ENCODE data around the gene STIL. TPM values are rescaled to one million over a fixed set of nuclear protein-coding genes. Genes with fewer than 3 reads are reported as not detected.

Gene STIL
- polyA plus RNA-seq, 1 donor (not counting 4 experiments of a cell fraction or from before 2014, with no cell fraction given) = 10.5 TPM

DNA sequence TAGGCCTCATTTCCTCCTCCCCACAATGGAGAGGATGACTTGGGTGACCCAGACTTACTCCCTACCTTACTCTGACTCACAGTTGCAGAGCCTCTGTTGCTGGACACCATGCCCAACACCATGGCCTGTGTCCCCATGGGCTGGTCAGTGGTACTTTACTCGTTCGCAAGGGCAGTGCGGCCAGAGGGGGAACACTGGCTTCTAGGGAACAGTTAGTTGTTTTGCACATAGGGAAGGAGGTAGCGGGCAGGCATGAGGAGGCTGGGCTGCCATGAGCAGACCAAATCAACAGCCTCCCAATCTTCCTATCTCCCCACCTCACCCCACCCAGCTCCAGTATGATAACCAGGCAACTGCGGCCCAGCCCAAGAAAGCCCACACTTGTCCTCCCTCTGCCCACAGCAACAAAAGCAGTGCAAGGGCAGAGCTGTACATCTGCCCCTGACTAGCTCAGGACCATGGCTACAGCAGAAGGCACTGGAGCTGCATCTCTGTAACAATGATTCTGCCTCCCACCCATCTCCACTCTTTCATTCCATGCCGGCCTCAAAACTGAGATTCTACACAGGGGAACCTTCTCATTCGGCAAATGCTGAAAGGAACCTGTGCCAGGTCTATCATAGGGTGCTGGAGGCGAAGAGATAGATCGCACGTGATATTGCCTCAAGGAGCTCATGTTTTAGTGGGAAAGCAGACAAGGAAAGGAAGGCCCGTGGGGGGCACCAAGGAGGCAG, 100.5 kb downstream of the STIL start:
- no peaks in the 10 kb centered on the region for H3K79me2 ChIP-seq (ENCODE audit: control insufficient read depth, insufficient read depth, low read length)
- no peak overlapping the region for H2AFZ ChIP-seq (ENCODE audit: control insufficient read depth, low read length)
- H3K27me3 ChIP-seq (ENCODE audit: control insufficient read depth, extremely low read depth, insufficient read depth, low read length) = no peaks in the 10 kb centered on the region
- H3K4me2 ChIP-seq (ENCODE audit: control insufficient read depth, extremely low read depth, insufficient read depth, low read depth, low read length) = no peak overlapping the region
- H3K36me3 ChIP-seq (ENCODE audit: control insufficient read depth in 2 of 2, extremely low read depth in 1 of 2, insufficient read depth in 2 of 2, low read length in 2 of 2) = no peaks in the 10 kb centered on the region
- dilution Hi-C loops (cut with MboI; ENCODE audit: extremely low pct_ligation_motif_present, low sequenced_read_pairs) = no loop called here
- DNase-seq (ENCODE audit: low read depth, low spot score) (no peak), FAIRE-seq (no peak)
- TF ChIP-seq, protein P1, sequence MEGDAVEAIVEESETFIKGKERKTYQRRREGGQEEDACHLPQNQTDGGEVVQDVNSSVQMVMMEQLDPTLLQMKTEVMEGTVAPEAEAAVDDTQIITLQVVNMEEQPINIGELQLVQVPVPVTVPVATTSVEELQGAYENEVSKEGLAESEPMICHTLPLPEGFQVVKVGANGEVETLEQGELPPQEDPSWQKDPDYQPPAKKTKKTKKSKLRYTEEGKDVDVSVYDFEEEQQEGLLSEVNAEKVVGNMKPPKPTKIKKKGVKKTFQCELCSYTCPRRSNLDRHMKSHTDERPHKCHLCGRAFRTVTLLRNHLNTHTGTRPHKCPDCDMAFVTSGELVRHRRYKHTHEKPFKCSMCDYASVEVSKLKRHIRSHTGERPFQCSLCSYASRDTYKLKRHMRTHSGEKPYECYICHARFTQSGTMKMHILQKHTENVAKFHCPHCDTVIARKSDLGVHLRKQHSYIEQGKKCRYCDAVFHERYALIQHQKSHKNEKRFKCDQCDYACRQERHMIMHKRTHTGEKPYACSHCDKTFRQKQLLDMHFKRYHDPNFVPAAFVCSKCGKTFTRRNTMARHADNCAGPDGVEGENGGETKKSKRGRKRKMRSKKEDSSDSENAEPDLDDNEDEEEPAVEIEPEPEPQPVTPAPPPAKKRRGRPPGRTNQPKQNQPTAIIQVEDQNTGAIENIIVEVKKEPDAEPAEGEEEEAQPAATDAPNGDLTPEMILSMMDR (optimal IDR thresholded peaks at IDR 0.05 in 1 of 3, IDR thresholded peaks at IDR 0.05 in 1 of 3, conservative IDR thresholded peaks at IDR 0.05 in 1 of 3; ENCODE audit: extremely low read depth in 1 of 3, insufficient read depth in 2 of 3, low read length in 3 of 3) = no peak
- no peak for TF ChIP-seq EZH2 (IDR thresholded peaks at IDR 0.05; ENCODE audit: low read length)
- H3K27ac ChIP-seq (ENCODE audit: control insufficient read depth, insufficient read depth, low read length) = no peak overlapping the region
- no peaks in the 10 kb centered on the region for H3K9me1 ChIP-seq (ENCODE audit: control insufficient read depth, extremely low read depth, insufficient read depth, low read length)
- H3K9ac ChIP-seq (ENCODE audit: control insufficient read depth, extremely low read depth, insufficient read depth, low read length) = no peak overlapping the region
- H4K20me1 ChIP-seq (ENCODE audit: control insufficient read depth, extremely low read depth, insufficient read depth, low read length) = no peaks in the 10 kb centered on the region
- H3K4me1 ChIP-seq (ENCODE audit: control insufficient read depth, extremely low read depth, insufficient read depth, low read length) = peaks cover 5% of the 10 kb centered on the region
- H3K4me3 ChIP-seq (ENCODE audit: control insufficient read depth in 2 of 3, extremely low read depth in 1 of 3, insufficient read depth in 2 of 3, low read depth in 1 of 3, low read length in 3 of 3) = no peak overlapping the region
- no peaks in the 10 kb centered on the region for H3K9me3 ChIP-seq (ENCODE audit: control insufficient read depth, low read depth, low read length)

- Histone ChIP-seq H3K79me2 (ENCODE audit: control insufficient read depth, insufficient read depth, low read length) (no peaks in the 10 kb centered on the region), H3K27me3 (ENCODE audit: control insufficient read depth, extremely low read depth, insufficient read depth, low read length) (no peaks in the 10 kb centered on the region), H3K4me1 (ENCODE audit: control insufficient read depth, extremely low read depth, insufficient read depth, low read length) (peaks cover 6% of the 10 kb centered on the region), H4K20me1 (ENCODE audit: control insufficient read depth, extremely low read depth, insufficient read depth, low read length) (no peaks in the 10 kb centered on the region), H3K9me1 (ENCODE audit: control insufficient read depth, extremely low read depth, insufficient read depth, low read length) (no peaks in the 10 kb centered on the region), H2AFZ (ENCODE audit: control insufficient read depth, low read length) (no peak overlapping the region), H3K4me2 (ENCODE audit: control insufficient read depth, extremely low read depth, insufficient read depth, low read depth, low read length) (no peak overlapping the region), H3K4me3 (ENCODE audit: control insufficient read depth in 2 of 3, extremely low read depth in 1 of 3, insufficient read depth in 2 of 3, low read depth in 1 of 3, low read length in 3 of 3) (no peak overlapping the region), H3K9me3 (ENCODE audit: control insufficient read depth, low read depth, low read length) (no peaks in the 10 kb centered on the region), H3K9ac (ENCODE audit: control insufficient read depth, extremely low read depth, insufficient read depth, low read length) (no peak overlapping the region), H3K36me3 (ENCODE audit: control insufficient read depth in 2 of 2, extremely low read depth in 1 of 2, insufficient read depth in 2 of 2, low read length in 2 of 2) (no peaks in the 10 kb centered on the region), H3K27ac (ENCODE audit: control insufficient read depth, insufficient read depth, low read length) (no peak overlapping the region)
- FAIRE-seq (no peak), DNase-seq (ENCODE audit: low read depth, low spot score) (no peak)
- no peak for TF ChIP-seq EZH2 (IDR thresholded peaks at IDR 0.05; ENCODE audit: low read length)
- TF ChIP-seq, protein P1 (optimal IDR thresholded peaks at IDR 0.05 in 1 of 3, IDR thresholded peaks at IDR 0.05 in 1 of 3, conservative IDR thresholded peaks at IDR 0.05 in 1 of 3; ENCODE audit: extremely low read depth in 1 of 3, insufficient read depth in 2 of 3, low read length in 3 of 3) = no peak
- dilution Hi-C loops (cut with MboI; ENCODE audit: extremely low pct_ligation_motif_present, low sequenced_read_pairs) = no loop called here
These were observed 101.2 kb downstream of the STIL start for GRCh38 chr1:47212636-47213229.

Measured in keratinocyte (primary cell).